GM19452 (cell line): ENCODE measurements around the gene PSMD13.
"Not testable (repeated sequence)": the region's sequence is repeated elsewhere in the genome, so short reads cannot be mapped to it uniquely, and the experiment has no call there.

Source experiments
- ATAC-seq: cut with Tn5 transposase; IDR thresholded peaks from one replicate; pipeline ENCODE4 v1.9.1; 2021; ENCODE audit not compliant: unreplicated experiment

The PSMD13 gene

GRCh38 chr11:285894-286220 lies 49.1 kb downstream of the PSMD13 start:
- ATAC-seq: no peak

- not testable (repeated sequence) for ATAC-seq
Observed at GRCh38 chr11:286977-287820, 50.4 kb downstream of the PSMD13 start.

GRCh38 chr11:287821-288477 lies 51.2 kb downstream of the PSMD13 start:
- ATAC-seq: no peak

- ATAC-seq: peak; percentile 55
Observed at GRCh38 chr11:288478-289397, 52.0 kb downstream of the PSMD13 start, which contains the start of gene PGGHG. PGGHG (plus strand) TSS chr11:289126; CDS start chr11:289817, 691 bp downstream.

- no peak for ATAC-seq
Observed at GRCh38 chr11:289398-289711, 52.6 kb downstream of the PSMD13 start.

GRCh38 chr11:289712-290620 lies 53.2 kb downstream of the PSMD13 start:
- no peak for ATAC-seq

- no peak for ATAC-seq
Observed at GRCh38 chr11:290621-291231, 54.0 kb downstream of the PSMD13 start.

- no peak for ATAC-seq
Observed at GRCh38 chr11:291281-292210, 54.8 kb downstream of the PSMD13 start.

GRCh38 chr11:292211-293121 lies 55.7 kb downstream of the PSMD13 start:
- ATAC-seq: no peak

GRCh38 chr11:293271-293851 lies 56.6 kb downstream of the PSMD13 start:
- no peak for ATAC-seq

GRCh38 chr11:293852-294661 lies 57.3 kb downstream of the PSMD13 start:
- no peak for ATAC-seq

GRCh38 chr11:294780-295179 lies 58.0 kb downstream of the PSMD13 start:
- no peak for ATAC-seq

- ATAC-seq: no peak
Observed at GRCh38 chr11:295351-296170, 58.8 kb downstream of the PSMD13 start.

GRCh38 chr11:296171-297050 lies 59.6 kb downstream of the PSMD13 start:
- ATAC-seq: no peak

GRCh38 chr11:297051-297585 lies 60.3 kb downstream of the PSMD13 start:
- ATAC-seq: no peak
